Gastroesophageal sphincter (tissue), 3 donors: ENCODE measurements around the gene KPNA6.
A peak's percentile ranks its signal among the peaks of the same experiment; 100 is the strongest.

ENCODE experiments used
- CTCF ChIP-seq, 4 experiments: fragments of 200-600 bp in 2 of 4; fragments of 450-650 bp in 2 of 4; sonication (generic) in 1 of 4; IDR thresholded peaks; one replicate each; pipeline ENCODE4 v1.5.1; 2017 to 2019; ENCODE audit warnings: antibody characterized with exemption in 4 of 4, mild to moderate bottlenecking in 2 of 4, moderate library complexity in 2 of 4
- POLR2A ChIP-seq, 2 donors: fragments of 450-650 bp; IDR thresholded peaks; one replicate each; pipeline ENCODE4 v1.6.1; 2017; ENCODE audit warnings: antibody characterized with exemption in 2 of 2, mild to moderate bottlenecking in 2 of 2, moderate library complexity in 1 of 2
- POLR2AphosphoS5 ChIP-seq: sonication (generic); formaldehyde crosslinking; IDR thresholded peaks from one replicate; pipeline ENCODE4 v1.6.1; 2017; ENCODE audit warnings: antibody characterized with exemption

DNA sequence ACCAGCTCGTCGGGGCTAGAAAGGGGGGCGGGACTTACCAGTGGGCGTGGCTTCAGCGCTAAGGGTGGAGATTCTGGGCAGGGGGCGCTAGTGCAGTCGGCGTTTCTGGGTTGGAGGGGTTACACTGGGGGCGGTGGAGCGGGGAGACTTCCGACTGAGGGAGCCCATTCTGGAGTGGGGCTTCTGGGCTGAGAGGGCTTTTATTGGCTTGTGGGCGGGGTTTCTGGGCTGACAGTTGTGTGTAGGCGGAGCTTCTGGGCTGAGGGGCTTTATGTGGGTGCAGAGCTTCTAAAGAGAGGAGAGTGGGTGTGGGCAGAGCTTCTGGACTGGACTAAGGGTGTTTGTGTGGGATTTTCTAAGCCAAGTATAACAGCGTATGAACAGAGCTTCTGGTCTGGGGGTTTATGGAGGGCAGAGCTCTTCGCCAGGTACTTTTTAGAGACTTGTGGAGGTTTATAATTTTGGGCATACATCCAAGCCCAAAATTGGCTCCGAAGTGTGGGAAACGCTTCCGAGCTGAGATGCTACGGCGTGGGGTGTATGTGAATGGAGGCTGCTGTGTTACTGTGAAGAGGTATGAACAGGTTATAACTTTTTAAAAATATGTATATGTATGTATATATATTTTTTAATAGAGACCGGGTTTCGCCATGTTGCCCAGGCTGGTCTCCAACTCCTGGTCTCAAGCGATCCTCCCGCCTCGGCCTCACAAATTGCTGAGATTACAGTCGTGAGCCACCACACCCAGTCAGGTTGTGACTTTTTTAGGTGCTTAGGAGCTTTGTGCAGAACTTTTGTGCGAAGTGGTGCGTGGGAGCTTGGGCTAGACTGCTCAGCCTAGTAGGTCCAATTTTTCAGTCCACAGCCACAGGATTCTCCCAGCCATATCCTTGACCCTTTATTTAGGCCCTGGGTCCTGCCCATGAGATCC, 34.3 kb upstream of the KPNA6 start:
- TF ChIP-seq CTCF (IDR thresholded peaks at IDR 0.05) (peak in 1 of 4 experiments; percentile 32), POLR2A (IDR thresholded peaks at IDR 0.05) (no peak), POLR2AphosphoS5 (no peak)
